ENCODE data around the gene PTH1R. TPM values are rescaled to one million over a fixed set of nuclear protein-coding genes. Genes with fewer than 3 reads are reported as not detected.

PTH1R gene
- total RNA-seq, 1 donor from 2014 or later, result not detected

GRCh38 chr3:46942481-46943236, 65.1 kb downstream of the PTH1R start:
- intact Hi-C loops (cut with micrococcal nuclease), result no loop called here

DNA sequence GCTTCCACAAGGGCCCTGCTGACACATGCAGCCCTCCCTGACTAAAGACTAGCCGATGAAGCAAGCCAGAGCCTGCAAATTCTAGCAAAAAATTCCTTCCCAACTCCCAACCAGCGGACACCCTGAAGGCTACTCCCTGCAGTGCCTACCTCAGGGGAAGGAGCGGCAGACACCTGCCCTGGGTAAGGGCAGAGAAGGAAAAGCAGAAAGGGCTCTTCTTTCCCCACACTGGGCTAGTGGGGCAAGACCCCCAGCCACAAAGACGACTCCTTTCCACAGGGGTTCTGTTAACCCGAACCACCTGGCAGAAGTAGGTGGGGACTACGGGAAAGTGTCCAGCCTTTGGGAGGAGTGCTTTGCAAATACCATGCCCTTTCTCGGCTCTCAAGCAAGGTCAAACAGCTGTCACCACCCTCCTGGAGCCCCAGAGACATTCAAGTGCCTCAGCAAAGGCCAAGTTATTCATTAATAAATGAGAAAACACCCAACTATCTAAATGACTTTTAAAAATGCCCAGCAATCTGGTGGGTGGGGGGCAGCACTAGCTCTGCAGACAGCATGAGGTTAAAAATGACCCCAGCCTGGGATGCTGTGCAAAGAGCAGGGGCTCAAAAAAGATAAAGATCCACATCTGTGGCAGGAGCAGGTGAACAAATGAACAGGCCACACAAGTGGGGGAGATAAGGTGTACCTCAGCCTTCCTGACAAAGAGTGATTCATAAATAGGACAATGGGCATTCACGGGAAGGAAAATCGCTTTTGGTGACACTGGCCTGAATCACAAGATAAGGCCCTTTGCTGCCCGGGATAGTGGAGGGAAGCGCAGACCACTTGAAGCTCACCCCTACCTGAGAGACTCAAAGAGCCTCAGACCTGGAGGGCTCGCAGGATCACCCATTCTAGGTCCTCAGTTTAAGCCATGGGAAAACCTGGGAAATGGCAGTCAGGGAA, 66.0 kb downstream of the PTH1R start:
- intact Hi-C loops (cut with micrococcal nuclease), result no loop called here

DNA sequence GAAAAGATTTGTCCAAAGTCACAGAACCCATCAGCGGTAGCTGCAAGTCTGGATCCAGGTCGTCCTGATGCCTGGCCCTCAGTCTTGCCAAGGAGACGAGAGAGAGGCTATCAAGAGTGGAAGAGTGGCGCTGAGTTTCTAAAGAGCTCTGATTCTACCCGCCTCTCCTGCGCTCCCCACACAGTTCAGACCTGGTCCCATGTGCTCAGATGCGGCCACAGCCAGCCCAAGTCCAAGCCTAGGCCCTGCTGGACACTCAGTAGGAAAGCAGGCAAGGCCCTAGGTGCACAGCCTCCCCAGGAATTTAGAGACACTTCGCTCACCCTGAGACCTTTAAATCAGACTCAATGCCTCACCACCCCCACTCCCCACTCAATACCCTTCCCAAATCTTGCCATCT, 66.7 kb downstream of the PTH1R start:
- intact Hi-C loops (cut with micrococcal nuclease), result no loop called here

- intact Hi-C loops (cut with micrococcal nuclease), result no loop called here
Observed at GRCh38 chr3:46946416-46946815, 68.9 kb downstream of the PTH1R start.

- intact Hi-C loops (cut with micrococcal nuclease), result no loop called here
Observed at GRCh38 chr3:46946856-46947545, 69.5 kb downstream of the PTH1R start.

DNA sequence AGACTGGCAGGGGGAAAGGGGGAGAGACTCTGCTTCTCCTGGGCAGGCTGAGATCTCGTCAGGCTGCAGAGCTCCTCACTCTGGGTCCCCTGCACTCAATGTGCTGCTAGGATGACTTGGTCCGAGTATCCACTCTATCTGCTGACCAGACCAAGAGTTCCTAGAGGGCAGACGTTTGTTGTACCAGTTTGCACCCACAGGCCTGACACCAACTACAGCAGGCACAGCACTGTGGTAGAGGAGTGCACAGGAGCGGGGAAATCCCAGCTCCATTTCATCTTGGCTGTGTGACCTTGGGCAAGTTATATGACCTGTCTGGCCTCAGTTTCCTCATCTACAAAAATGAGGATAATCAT, 70.0 kb downstream of the PTH1R start:
- intact Hi-C loops (cut with micrococcal nuclease), result no loop called here

- intact Hi-C loops (cut with micrococcal nuclease), result loop anchor here (1.0 kb wide), 3 partner anchors 21 to 39 kb away; partner anchors contain the start of gene NBEAL2
Observed at GRCh38 chr3:46947981-46948791, 70.7 kb downstream of the PTH1R start.

DNA sequence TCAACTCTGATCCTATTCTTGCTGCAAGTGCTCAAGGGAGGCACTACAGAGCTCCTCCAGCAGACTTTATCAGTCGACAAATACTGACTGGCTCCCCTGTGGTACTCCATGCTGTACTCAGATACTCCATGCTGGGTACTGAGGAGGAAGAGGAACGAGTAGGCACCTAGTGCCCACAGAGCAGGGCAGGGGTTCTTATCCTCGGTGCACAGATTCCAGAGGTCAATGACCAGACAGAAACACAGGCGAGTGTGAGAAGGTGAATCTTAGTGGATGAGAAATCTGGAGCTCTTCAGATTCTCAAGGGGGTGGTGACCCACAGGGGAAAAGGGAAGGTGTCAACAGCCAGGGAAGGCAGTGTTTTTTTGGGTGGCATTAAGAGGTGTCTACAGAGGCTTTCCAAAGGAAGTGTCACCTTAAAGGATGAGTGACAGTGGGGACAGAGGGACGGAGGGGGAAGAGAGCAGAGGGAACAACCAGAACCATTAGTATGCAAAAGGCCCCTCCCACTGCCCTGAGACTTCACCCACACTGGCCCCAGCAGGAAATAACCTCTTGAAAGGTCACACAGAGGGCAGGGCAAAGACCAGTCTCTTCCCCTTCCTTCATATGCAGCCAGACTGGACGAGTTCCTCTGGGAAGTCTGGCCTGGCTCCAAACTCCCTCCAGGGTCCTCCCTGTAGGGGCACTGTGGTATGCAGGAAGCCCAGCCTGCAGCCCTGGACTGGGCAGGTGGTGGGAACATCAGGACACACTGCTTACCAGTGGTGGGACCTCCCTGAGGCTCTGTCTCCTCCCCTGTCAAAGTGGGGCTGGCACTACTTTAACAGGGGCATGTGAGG, 71.5 kb downstream of the PTH1R start:
- intact Hi-C loops (cut with micrococcal nuclease), result loop anchor here (1.0 kb wide), 3 partner anchors 22 to 38 kb away; partner anchors contain the start of gene NBEAL2

- intact Hi-C loops (cut with micrococcal nuclease), result no loop called here
Observed at GRCh38 chr3:46950177-46950576, 72.7 kb downstream of the PTH1R start.

- intact Hi-C loops (cut with micrococcal nuclease), result no loop called here
Observed at GRCh38 chr3:46950650-46951241, 73.2 kb downstream of the PTH1R start.

DNA sequence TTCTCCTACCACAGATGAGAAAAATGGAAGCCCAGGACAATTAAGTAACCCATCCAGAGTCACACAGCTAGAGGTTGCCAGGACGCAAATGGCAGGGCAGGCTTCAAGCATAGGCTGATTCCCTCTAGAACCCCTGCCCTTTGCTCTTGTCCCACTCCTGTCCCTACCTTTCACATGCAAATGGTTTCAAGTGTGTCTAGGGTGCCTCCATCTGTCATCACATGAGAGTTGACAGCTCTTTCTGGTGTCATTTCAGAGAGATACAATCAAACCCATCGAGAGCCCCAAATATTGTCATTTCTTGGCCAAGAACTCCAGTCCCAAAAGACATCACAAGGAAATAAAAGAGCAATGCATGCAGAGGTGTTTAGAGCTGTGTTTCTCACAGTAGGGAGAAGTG, 75.3 kb downstream of the PTH1R start:
- intact Hi-C loops (cut with micrococcal nuclease), result no loop called here

Other genes with a start within 250 kb of the PTH1R start
- 1.6 and 1.9 TPM in 2 replicates for gene ALS2CL, start 184.0 kb upstream of the PTH1R start, total RNA-seq
- not detected in 2 replicates for gene TMIE, start 176.3 kb upstream of the PTH1R start, total RNA-seq
- not detected in 2 replicates for gene PRSS50, start 159.9 kb upstream of the PTH1R start, total RNA-seq
- not detected in 2 replicates for gene MYL3, start 14.3 kb upstream of the PTH1R start, total RNA-seq
- gene CCDC12, start 99.0 kb downstream of the PTH1R start, total RNA-seq, result 62.3 and 62.5 TPM in 2 replicates
- 299 and 303 TPM in 2 replicates for gene NBEAL2, start 101.9 kb downstream of the PTH1R start, total RNA-seq